Panc1 (cell line): ENCODE results near the gene SNUPN.

Source experiments
- POLR2AphosphoS5 ChIP-seq: IDR thresholded peaks from 2 replicates; pipeline ENCODE4 v1.6.1; 2012; ENCODE audit warnings: mild to moderate bottlenecking, low read depth, low read length, moderate library complexity
- SIN3A ChIP-seq: IDR thresholded peaks from 2 replicates; pipeline ENCODE4 v1.6.1; 2012; ENCODE audit warnings: low read depth, mild to moderate bottlenecking, low read length, moderate library complexity, borderline replicate concordance; ENCODE audit not compliant: insufficient read depth
- TCF7L2 ChIP-seq: IDR thresholded peaks from 2 replicates; pipeline ENCODE4 v1.6.1; 2011; ENCODE audit warnings: mild to moderate bottlenecking, low read depth, low read length, inconsistent platforms
- TF ChIP-seq, protein P1 (sequence below): fragments of 450-650 bp; IDR thresholded peaks from 2 replicates; pipeline ENCODE4 v1.5.1; 2017; ENCODE audit warnings: mild to moderate bottlenecking

DNA sequence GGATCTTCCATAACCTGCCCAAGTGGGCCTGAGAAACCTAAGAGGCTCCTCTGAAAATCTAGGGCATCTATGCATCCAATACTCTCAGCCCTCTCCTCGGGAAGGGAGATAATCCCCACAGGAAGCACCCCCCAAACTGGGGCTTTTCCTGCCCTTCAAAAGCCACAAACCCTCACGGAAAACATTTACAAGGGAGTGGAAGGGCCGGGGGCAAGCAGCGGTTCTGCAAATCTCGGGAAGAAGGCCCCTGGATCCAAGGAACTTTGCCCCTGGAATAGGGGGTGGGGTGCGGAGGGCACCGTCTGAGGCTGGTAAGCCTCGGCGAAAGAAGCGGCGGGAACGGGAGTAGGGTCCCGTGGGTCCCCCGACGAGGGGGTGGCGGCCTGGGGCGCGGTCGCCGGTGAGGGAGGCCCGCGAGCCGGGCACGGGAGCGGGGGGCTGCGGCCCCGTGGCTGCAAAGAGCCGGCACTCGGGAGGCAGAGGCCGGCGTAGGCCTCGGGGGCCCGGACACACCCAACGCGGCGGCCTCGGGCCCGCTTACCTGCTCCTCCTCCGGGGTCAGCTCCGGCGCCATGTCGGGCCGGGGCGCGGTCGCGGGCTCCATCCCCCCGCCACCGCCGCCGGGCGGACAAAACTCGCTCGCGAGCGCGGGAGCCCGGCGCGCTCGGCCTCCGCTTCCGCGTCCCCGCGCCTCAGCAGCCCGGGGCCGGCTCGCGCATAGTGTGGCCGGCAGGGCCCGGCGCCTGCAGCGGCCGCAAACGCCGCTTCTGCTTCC, 47.2 kb downstream of the SNUPN start:
- TF ChIP-seq TCF7L2 (no peak), SIN3A (peak; percentile 48; the same call in 1 of the 2 replicates), POLR2AphosphoS5 (no peak)
- TF ChIP-seq, protein P1, sequence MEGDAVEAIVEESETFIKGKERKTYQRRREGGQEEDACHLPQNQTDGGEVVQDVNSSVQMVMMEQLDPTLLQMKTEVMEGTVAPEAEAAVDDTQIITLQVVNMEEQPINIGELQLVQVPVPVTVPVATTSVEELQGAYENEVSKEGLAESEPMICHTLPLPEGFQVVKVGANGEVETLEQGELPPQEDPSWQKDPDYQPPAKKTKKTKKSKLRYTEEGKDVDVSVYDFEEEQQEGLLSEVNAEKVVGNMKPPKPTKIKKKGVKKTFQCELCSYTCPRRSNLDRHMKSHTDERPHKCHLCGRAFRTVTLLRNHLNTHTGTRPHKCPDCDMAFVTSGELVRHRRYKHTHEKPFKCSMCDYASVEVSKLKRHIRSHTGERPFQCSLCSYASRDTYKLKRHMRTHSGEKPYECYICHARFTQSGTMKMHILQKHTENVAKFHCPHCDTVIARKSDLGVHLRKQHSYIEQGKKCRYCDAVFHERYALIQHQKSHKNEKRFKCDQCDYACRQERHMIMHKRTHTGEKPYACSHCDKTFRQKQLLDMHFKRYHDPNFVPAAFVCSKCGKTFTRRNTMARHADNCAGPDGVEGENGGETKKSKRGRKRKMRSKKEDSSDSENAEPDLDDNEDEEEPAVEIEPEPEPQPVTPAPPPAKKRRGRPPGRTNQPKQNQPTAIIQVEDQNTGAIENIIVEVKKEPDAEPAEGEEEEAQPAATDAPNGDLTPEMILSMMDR = no peak
